ENCODE data around the gene BTBD1. TPM values are rescaled to one million over a fixed set of nuclear protein-coding genes. Genes with fewer than 3 reads are reported as not detected.
A peak's percentile ranks its signal among the peaks of the same experiment; 100 is the strongest.

The BTBD1 gene
- polyA plus RNA-seq, 2 of the 4 experiments (the other 2 are of a cell fraction) = 53.1 to 95.8 TPM

GRCh38 chr15:83053151-83053550 is 13.9 kb downstream of the BTBD1 start:
- Histone ChIP-seq H3K4me1 (peaks cover 4% of the 10 kb centered on the region; the same call in 1 of the 3 replicates), H3K9me3 (no peaks in the 10 kb centered on the region), H3K4me3 (no peak overlapping the region), H3K4me2 (no peak overlapping the region), H3K27ac (no peak overlapping the region)
- POLR2A ChIA-PET = no interaction called here
- DNase-seq (ENCODE audit: low read depth in 1 of 2, low spot score in 1 of 2) (peak in 1 of 2 experiments; percentile 31), FAIRE-seq (peak; percentile 36), ATAC-seq (peak in 1 of 2 experiments; percentile 34; a peak in 1 of 6 replicates)
- CTCF ChIA-PET = interaction anchor here (0.6 kb wide), 1 partner anchor 30 kb away, joined by 3 read pairs; no protein-coding TSS in a partner anchor
- TF ChIP-seq FOSL2 (IDR thresholded peaks at IDR 0.05) (no peak), FOSL2 (CRISPR knock-in tag; IDR thresholded peaks at IDR 0.05) (peak; percentile 29; the same call in 1 of the 2 replicates), FOSB (CRISPR knock-in tag; IDR thresholded peaks at IDR 0.05) (no peak)

GRCh38 chr15:83046558-83047127 is 20.4 kb downstream of the BTBD1 start:
- no peak for DNase-seq (ENCODE audit: low read depth in 1 of 2, low spot score in 1 of 2)
- ATAC-seq = no peak
- peak; percentile 89 for FAIRE-seq
- no peaks in the 10 kb centered on the region for H3K4me1 ChIP-seq
- TF ChIP-seq FOSL2 (IDR thresholded peaks at IDR 0.05) (no peak), FOSL2 (CRISPR knock-in tag; IDR thresholded peaks at IDR 0.05) (0 out of 2 replicates have a peak, but pooled peaks have one; percentile 11), BCL3 (IDR thresholded peaks at IDR 0.05) (no peak)
- TF ChIP-seq, protein P1, sequence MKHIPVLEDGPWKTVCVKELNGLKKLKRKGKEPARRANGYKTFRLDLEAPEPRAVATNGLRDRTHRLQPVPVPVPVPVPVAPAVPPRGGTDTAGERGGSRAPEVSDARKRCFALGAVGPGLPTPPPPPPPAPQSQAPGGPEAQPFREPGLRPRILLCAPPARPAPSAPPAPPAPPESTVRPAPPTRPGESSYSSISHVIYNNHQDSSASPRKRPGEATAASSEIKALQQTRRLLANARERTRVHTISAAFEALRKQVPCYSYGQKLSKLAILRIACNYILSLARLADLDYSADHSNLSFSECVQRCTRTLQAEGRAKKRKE (CRISPR knock-in tag; IDR thresholded peaks at IDR 0.05; ENCODE audit: low read depth) = no peak
- no peaks in the 10 kb centered on the region for H3K9me3 ChIP-seq
- WGBS (ENCODE audit: missing lambda C conversion rate) = 61% methylated on average over 3 of the region's 3 CpGs
- H3K4me3 ChIP-seq = no peak overlapping the region
- ChIA-PET CTCF (no interaction called here), POLR2A (no interaction called here)
- H3K4me2 ChIP-seq = no peak overlapping the region
- H3K27ac ChIP-seq = no peak overlapping the region

GRCh38 chr15:83044156-83044555 is 22.9 kb downstream of the BTBD1 start:
- DNase-seq (ENCODE audit: low read depth in 1 of 2, low spot score in 1 of 2) = no peak
- no peak overlapping the region for H3K4me2 ChIP-seq
- WGBS (ENCODE audit: missing lambda C conversion rate) = 95% methylated on average over 12 of the region's 12 CpGs
- H3K4me1 ChIP-seq = no peaks in the 10 kb centered on the region
- POLR2A ChIA-PET = no interaction called here
- H3K27ac ChIP-seq = no peak overlapping the region
- CTCF ChIA-PET = interaction anchor here (1.8 kb wide), 1 partner anchor 30 kb away, joined by 4 read pairs; no protein-coding TSS in a partner anchor
- ATAC-seq = no peak
- no peaks in the 10 kb centered on the region for H3K9me3 ChIP-seq
- no peak for TF ChIP-seq GATA3 (IDR thresholded peaks at IDR 0.05; ENCODE audit: borderline replicate concordance)
- TF ChIP-seq JUN (IDR thresholded peaks at IDR 0.05) = no peak
- no peak for TF ChIP-seq HMGXB4 (CRISPR knock-in tag; IDR thresholded peaks at IDR 0.05; ENCODE audit: borderline replicate concordance)
- no peak for TF ChIP-seq HOXA7 (CRISPR knock-in tag; IDR thresholded peaks at IDR 0.05)
- no peak for TF ChIP-seq NR3C1 (IDR thresholded peaks at IDR 0.05)
- no peak for TF ChIP-seq ZSCAN20 (CRISPR knock-in tag; IDR thresholded peaks at IDR 0.05)
- TF ChIP-seq E2F6 (IDR thresholded peaks at IDR 0.05; ENCODE audit: borderline replicate concordance, low read depth) = no peak
- TF ChIP-seq, protein P2, sequence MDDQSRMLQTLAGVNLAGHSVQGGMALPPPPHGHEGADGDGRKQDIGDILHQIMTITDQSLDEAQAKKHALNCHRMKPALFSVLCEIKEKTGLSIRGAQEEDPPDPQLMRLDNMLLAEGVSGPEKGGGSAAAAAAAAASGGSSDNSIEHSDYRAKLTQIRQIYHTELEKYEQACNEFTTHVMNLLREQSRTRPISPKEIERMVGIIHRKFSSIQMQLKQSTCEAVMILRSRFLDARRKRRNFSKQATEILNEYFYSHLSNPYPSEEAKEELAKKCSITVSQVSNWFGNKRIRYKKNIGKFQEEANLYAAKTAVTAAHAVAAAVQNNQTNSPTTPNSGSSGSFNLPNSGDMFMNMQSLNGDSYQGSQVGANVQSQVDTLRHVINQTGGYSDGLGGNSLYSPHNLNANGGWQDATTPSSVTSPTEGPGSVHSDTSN (IDR thresholded peaks at IDR 0.05) = no peak
- TF ChIP-seq TFCP2L1 (CRISPR knock-in tag; IDR thresholded peaks at IDR 0.05) = no peak
- no peak for TF ChIP-seq CEBPB (IDR thresholded peaks at IDR 0.05)
- TF ChIP-seq SREBF2 (IDR thresholded peaks at IDR 0.05) = no peak
- no peak for TF ChIP-seq PHF8 (IDR thresholded peaks at IDR 0.05; ENCODE audit: borderline replicate concordance, low read depth)
- TF ChIP-seq BCL3 (IDR thresholded peaks at IDR 0.05) = no peak
- no peak for TF ChIP-seq ZNF302 (CRISPR knock-in tag; IDR thresholded peaks at IDR 0.05)
- no peak for TF ChIP-seq FOXS1 (CRISPR knock-in tag; IDR thresholded peaks at IDR 0.05)
- no peak overlapping the region for H3K4me3 ChIP-seq
- no peak for FAIRE-seq

Data from A549 (cell line).